CD4-positive, CD25-positive, alpha-beta regulatory T cell (primary cell): ENCODE data around the gene CERCAM. TPM values are rescaled to one million over a fixed set of nuclear protein-coding genes. Genes with fewer than 3 reads are reported as not detected.

Source experiments
- ATAC-seq, 2 donors: fragments of 150-1000 bp; cut with Tn5 transposase; one replicate each; pipeline ENCODE4 v1.10.0; 2021; ENCODE audit warnings: low read depth in 2 of 2, moderate number of reproducible peaks in 2 of 2, moderate library complexity in 1 of 2
- DNase-seq, 3 donors: peaks; one replicate each; pipeline versions ENCODE4 v3.0.0 to v3.0.0-alpha.2; 2012 to 2022; ENCODE audit warnings: mixed read lengths in 1 of 3
- H3K27ac ChIP-seq: one replicate; pipeline ENCODE4 v1.7.0; 2013; ENCODE audit warnings: mild to moderate bottlenecking, low read length; ENCODE audit not compliant: insufficient read depth, poor library complexity, severe bottlenecking
- H3K27me3 ChIP-seq: one replicate; pipeline ENCODE4 v1.7.0; 2013; ENCODE audit warnings: low read length; ENCODE audit not compliant: control insufficient read depth, insufficient read depth
- H3K36me3 ChIP-seq: one replicate; pipeline ENCODE4 v1.7.0; 2013; ENCODE audit warnings: mild to moderate bottlenecking, low read length, moderate library complexity; ENCODE audit not compliant: control insufficient read depth, insufficient read depth
- H3K4me1 ChIP-seq: 2 replicates; pipeline ENCODE4 v1.7.0; 2013; ENCODE audit warnings: mild to moderate bottlenecking, low read length; ENCODE audit not compliant: insufficient read depth, control insufficient read depth, poor library complexity, severe bottlenecking
- H3K4me3 ChIP-seq: one replicate; pipeline ENCODE4 v1.7.0; 2013; ENCODE audit warnings: low read depth, mild to moderate bottlenecking, low read length, moderate library complexity
- H3K9me3 ChIP-seq, 2 experiments: 1 replicate in 1 of 2; 2 replicates in 1 of 2; pipeline ENCODE4 v1.7.0; 2013; ENCODE audit warnings: low read length in 2 of 2, mild to moderate bottlenecking in 1 of 2, moderate library complexity in 1 of 2; ENCODE audit not compliant: control insufficient read depth in 2 of 2
- H3K27ac Mint-ChIP-seq, 3 donors: one replicate each; pipeline ENCODE4 v1.8.0; 2020 to 2022; ENCODE audit warnings: mild to moderate bottlenecking in 3 of 3, mixed read lengths in 3 of 3, moderate library complexity in 2 of 3
- H3K27me3 Mint-ChIP-seq: one replicate; pipeline ENCODE4 v1.8.0; 2022; ENCODE audit warnings: mild to moderate bottlenecking, mixed read lengths
- H3K36me3 Mint-ChIP-seq: one replicate; pipeline ENCODE4 v1.8.0; 2020; ENCODE audit warnings: mixed read lengths
- H3K4me1 Mint-ChIP-seq, 4 donors: one replicate each; pipeline ENCODE4 v1.8.0; 2020 to 2022; ENCODE audit warnings: mixed read lengths in 4 of 4, mild to moderate bottlenecking in 1 of 4
- H3K4me3 Mint-ChIP-seq, 4 donors: one replicate each; pipeline ENCODE4 v1.8.0; 2020 to 2022; ENCODE audit warnings: mild to moderate bottlenecking in 4 of 4, mixed read lengths in 4 of 4, moderate library complexity in 3 of 4
- H3K9me3 Mint-ChIP-seq, 7 donors: one replicate each; pipeline ENCODE4 v1.8.0; 2020 to 2022; ENCODE audit warnings: mixed read lengths in 7 of 7, mild to moderate bottlenecking in 3 of 7, moderate library complexity in 2 of 7
- polyA plus RNA-seq, 4 donors: library from polyadenylated mRNA; unstranded; fragments of 300-500 nt; fragmentation: Illumina TruSeq; gene quantifications; one replicate each; pipeline ENCODE4 v1.2.3, GENCODE V29; 2021
- total RNA-seq: library from RNA; stranded (reverse); gene quantifications from one replicate; pipeline ENCODE4 v1.2.3, GENCODE V29; 2022

CERCAM gene
- total and polyA plus RNA-seq, 5 donors from 2014 or later = 0.12 TPM; not detected in 4

DNA sequence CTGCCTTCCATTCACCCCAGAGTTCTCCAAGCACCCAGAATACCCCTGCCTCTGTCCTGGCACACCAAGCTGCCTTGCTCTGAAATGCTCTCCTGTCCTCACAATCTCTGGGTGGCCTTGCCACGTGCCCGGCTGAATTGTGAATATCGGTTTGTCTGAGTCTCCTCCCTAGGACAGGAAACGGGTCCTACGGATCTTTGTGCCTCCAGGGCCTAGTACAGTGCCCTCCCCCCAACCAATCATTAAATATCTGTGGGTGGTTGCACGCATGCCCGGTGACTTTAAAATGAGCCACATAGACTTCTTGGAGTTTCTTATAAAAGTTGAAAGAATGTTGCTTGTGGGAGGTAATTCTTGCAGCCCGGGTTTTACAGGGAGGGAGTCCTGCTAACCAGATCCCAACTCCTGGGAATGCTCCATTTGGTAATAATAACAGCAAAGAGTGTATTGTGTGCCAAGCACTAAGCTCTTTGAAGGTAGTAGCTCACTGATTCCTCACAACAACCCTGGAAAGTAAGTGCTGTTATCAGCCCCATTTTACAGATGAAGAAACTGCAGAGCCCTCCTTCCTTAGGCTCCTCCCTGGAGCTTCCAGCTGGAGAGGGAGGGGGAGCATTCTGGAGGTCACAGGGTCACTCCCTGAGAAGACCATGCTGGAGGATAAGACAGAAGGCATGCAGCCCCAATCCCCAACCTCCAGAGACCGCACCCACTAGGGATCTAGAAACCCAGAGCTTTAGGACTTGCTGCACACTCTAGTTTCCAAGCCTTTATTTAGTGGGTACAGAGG lies 26.1 kb upstream of the CERCAM start:
- peaks cover 0 to 4% (median 4%) of the 10 kb centered on the region in 4 donors for H3K4me1 Mint-ChIP-seq
- no peak overlapping the region for H3K4me3 Mint-ChIP-seq
- ATAC-seq (no peak), DNase-seq (no peak)
- H3K4me3 ChIP-seq = no peak overlapping the region
- no peaks in the 10 kb centered on the region for H3K9me3 Mint-ChIP-seq
- H3K27ac Mint-ChIP-seq = no peak overlapping the region
- H3K36me3 ChIP-seq = peaks cover 19% of the 10 kb centered on the region
- peaks cover 17% of the 10 kb centered on the region for H3K27me3 Mint-ChIP-seq
- no peaks in the 10 kb centered on the region for H3K9me3 ChIP-seq
- H3K4me1 ChIP-seq = no peaks in the 10 kb centered on the region
- peaks cover 16% of the 10 kb centered on the region for H3K36me3 Mint-ChIP-seq
- H3K27ac ChIP-seq = no peak overlapping the region
- no peaks in the 10 kb centered on the region for H3K27me3 ChIP-seq

DNA sequence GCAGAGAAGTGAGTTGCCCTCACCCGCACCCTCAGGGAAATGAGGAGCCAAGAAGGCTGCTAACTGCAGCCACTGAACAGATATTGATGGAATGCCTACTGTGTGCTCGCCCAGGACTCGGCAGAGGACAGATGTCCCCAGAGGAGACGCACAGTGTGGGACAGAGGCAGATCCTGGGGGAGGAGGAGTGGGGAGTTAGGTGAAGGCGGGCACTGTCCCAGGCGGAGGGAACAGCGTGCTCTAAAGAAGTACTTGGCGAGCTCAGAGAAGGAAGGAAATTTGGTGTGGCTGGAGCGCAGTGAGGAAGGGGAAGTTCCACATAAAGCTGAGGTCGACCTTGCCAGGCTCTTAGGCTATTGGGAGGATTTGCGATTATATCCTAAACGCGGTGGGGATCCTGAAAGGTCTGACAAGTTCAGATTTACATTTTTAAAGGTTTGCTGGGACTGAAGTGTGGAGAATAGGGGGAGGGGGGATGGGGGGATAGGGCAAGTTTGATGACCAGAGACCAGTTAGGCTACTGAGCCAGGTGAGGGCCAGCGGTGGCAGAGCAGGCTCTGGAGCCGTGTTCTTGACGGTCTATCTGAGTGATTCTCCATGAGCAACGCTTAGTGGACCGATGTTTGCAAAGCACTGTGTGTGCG lies 23.6 kb upstream of the CERCAM start:
- Histone ChIP-seq H3K27ac (no peak overlapping the region), H3K36me3 (no peaks in the 10 kb centered on the region), H3K27me3 (no peaks in the 10 kb centered on the region), H3K9me3 (no peaks in the 10 kb centered on the region), H3K4me3 (no peak overlapping the region), H3K4me1 (no peaks in the 10 kb centered on the region)
- peaks cover 23% of the 10 kb centered on the region for H3K27me3 Mint-ChIP-seq
- peaks cover 0 to 4% (median 4%) of the 10 kb centered on the region in 4 donors for H3K4me1 Mint-ChIP-seq
- H3K27ac Mint-ChIP-seq = peak overlapping the region in 1 of 3 donors; percentile 88
- DNase-seq = no peak
- no peaks in the 10 kb centered on the region for H3K9me3 Mint-ChIP-seq
- ATAC-seq = no peak
- H3K36me3 Mint-ChIP-seq = peaks cover 6% of the 10 kb centered on the region
- no peak overlapping the region for H3K4me3 Mint-ChIP-seq

DNA sequence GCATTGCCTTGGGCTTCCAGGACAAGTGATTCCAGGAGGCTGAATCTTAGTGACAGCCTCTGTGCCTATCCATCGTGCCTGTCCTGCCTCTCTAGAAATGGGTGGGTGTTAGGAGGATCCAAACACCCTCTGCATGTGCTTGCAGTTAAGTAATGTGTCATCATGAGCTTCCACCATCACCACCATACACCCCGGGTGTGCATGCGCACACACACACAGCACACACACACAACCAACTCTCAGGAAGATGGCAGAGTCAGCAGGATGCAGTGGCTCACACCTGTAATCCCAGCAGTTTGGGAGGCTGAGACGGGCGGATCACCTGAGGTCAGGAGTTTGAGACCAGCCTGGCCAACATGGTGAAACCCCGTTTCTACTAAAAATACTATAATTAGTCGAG lies 22.8 kb upstream of the CERCAM start:
- H3K36me3 Mint-ChIP-seq = peaks cover 4% of the 10 kb centered on the region
- Histone ChIP-seq H3K27me3 (no peaks in the 10 kb centered on the region), H3K36me3 (no peaks in the 10 kb centered on the region), H3K27ac (no peak overlapping the region), H3K4me1 (no peaks in the 10 kb centered on the region), H3K4me3 (no peak overlapping the region), H3K9me3 (no peaks in the 10 kb centered on the region)
- H3K4me3 Mint-ChIP-seq = no peak overlapping the region
- H3K27me3 Mint-ChIP-seq = peaks cover 26% of the 10 kb centered on the region
- DNase-seq = no peak
- peaks cover 0 to 4% (median 4%) of the 10 kb centered on the region in 4 donors for H3K4me1 Mint-ChIP-seq
- no peak overlapping the region for H3K27ac Mint-ChIP-seq
- no peaks in the 10 kb centered on the region for H3K9me3 Mint-ChIP-seq
- ATAC-seq = no peak

DNA sequence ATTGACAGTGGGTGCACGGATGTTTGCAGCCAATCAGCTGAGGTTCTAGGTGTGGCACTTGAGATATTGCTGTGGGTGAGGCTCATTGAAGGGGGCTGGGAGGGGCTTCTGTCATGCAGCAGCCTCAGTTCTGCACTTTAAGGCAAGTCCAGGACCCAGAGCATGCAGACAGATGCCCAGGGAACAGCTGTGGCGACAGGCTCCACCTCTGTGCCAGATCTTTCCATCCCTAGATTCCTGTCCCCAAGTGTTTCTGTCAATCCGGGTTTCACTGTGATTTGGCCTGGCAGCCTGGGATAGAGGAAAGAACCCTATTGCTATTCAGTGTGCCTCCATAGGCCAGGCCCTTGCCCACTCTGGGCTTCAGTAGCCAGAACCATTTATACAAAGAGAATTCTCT lies 20.8 kb upstream of the CERCAM start:
- Mint-ChIP-seq H3K4me1 (peaks cover 0 to 4% (median 4%) of the 10 kb centered on the region in 4 donors), H3K27ac (no peak overlapping the region), H3K36me3 (no peaks in the 10 kb centered on the region), H3K27me3 (peaks cover 27% of the 10 kb centered on the region), H3K9me3 (no peaks in the 10 kb centered on the region), H3K4me3 (no peak overlapping the region)
- Histone ChIP-seq H3K4me3 (no peak overlapping the region), H3K27ac (no peak overlapping the region), H3K36me3 (no peaks in the 10 kb centered on the region), H3K4me1 (no peaks in the 10 kb centered on the region), H3K9me3 (no peaks in the 10 kb centered on the region), H3K27me3 (no peaks in the 10 kb centered on the region)
- ATAC-seq (no peak), DNase-seq (no peak)

DNA sequence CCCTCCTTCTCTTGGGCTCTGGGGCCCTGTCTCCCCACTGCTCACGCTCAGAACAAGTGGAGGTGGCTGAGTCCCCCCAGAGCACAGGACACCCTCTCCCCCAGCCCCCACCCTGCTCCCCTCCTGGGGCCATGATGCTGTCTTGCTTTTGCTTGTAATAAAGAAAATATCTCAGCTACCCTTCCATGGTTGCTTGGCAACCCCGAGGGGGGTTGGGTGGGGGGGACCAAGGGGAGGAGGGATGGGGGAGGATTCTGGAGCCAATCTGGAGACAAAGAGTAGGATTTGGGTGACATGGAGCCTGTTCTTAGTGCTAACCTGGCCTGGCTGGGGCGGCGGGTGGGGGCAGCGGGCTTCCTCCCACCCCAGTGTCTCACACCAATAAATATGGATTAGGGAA lies 16.1 kb upstream of the CERCAM start:
- Histone ChIP-seq H3K36me3 (no peaks in the 10 kb centered on the region), H3K27me3 (no peaks in the 10 kb centered on the region), H3K4me3 (no peak overlapping the region), H3K27ac (no peak overlapping the region), H3K4me1 (no peaks in the 10 kb centered on the region), H3K9me3 (no peaks in the 10 kb centered on the region)
- no peaks in the 10 kb centered on the region for H3K36me3 Mint-ChIP-seq
- DNase-seq (no peak), ATAC-seq (no peak)
- H3K27me3 Mint-ChIP-seq = peaks cover 35% of the 10 kb centered on the region
- no peak overlapping the region for H3K27ac Mint-ChIP-seq
- no peaks in the 10 kb centered on the region for H3K4me1 Mint-ChIP-seq
- H3K9me3 Mint-ChIP-seq = no peaks in the 10 kb centered on the region
- H3K4me3 Mint-ChIP-seq = no peak overlapping the region

DNA sequence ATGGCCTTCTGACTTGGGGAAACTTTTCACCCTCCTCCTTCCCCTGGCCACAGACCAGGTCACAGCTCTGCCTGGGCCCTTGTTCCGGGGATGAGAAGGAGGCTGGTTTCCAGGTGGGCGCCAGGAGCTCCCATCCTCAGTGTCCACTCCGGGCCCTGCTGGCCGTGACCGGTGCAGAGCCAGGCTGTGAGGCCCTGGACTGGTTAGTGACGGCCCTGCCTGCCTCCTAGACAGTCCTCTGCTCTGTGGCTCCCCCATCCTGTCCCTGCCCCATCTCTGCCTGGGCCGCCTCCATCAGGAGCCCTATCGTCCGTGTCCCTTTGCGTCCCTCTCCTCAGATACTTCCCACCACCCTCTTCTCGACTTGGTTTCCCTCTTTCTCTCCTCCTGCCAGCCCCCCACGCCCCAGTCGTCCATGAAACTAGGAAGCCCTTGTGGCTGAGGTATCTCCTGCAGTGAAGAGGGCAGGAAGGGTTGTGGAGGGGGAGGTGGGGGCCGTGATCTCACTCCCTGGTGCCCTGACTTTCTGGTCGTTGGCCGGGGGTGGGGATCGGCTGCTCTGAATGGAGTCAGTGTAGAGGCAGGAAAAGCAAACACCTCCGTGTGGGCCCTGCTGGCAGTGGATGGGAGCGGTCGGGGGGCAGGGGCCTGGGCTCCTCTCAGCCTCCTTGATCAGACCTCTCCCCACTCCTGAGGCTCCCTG lies 15.4 kb upstream of the CERCAM start:
- H3K36me3 ChIP-seq = no peaks in the 10 kb centered on the region
- H3K27me3 Mint-ChIP-seq = peaks cover 35% of the 10 kb centered on the region
- no peak overlapping the region for H3K4me3 Mint-ChIP-seq
- ATAC-seq (no peak), DNase-seq (no peak)
- no peaks in the 10 kb centered on the region for H3K36me3 Mint-ChIP-seq
- no peaks in the 10 kb centered on the region for H3K27me3 ChIP-seq
- H3K9me3 Mint-ChIP-seq = no peaks in the 10 kb centered on the region
- no peaks in the 10 kb centered on the region for H3K9me3 ChIP-seq
- no peak overlapping the region for H3K27ac Mint-ChIP-seq
- H3K4me1 Mint-ChIP-seq = no peaks in the 10 kb centered on the region
- H3K4me1 ChIP-seq = no peaks in the 10 kb centered on the region
- H3K27ac ChIP-seq = no peak overlapping the region
- H3K4me3 ChIP-seq = no peak overlapping the region

DNA sequence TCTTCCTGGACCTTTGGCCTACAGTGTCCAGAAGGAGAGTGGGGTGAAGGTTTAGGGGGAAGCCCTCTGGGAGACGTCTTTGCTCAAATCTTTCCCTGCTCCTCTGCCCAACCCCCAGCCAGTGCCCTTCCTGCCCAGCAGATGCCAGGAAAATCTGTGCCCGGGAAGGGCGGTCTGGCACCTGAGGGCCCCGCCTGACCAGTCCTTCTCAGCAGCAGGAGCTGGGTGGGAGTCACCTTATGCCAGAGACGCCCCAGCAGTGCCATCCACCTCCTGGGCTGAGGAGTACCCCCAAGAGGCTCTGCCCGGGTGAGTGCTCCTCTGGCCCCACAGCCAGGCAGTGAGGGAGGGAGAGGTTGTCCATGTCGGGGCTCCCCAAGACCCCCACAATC lies 14.9 kb upstream of the CERCAM start:
- peaks cover 39% of the 10 kb centered on the region for H3K27me3 Mint-ChIP-seq
- Histone ChIP-seq H3K9me3 (no peaks in the 10 kb centered on the region), H3K36me3 (no peaks in the 10 kb centered on the region), H3K4me3 (no peak overlapping the region), H3K27ac (no peak overlapping the region), H3K4me1 (no peaks in the 10 kb centered on the region), H3K27me3 (no peaks in the 10 kb centered on the region)
- H3K4me3 Mint-ChIP-seq = no peak overlapping the region
- no peaks in the 10 kb centered on the region for H3K4me1 Mint-ChIP-seq
- DNase-seq (no peak), ATAC-seq (no peak)
- H3K36me3 Mint-ChIP-seq = no peaks in the 10 kb centered on the region
- no peak overlapping the region for H3K27ac Mint-ChIP-seq
- H3K9me3 Mint-ChIP-seq = no peaks in the 10 kb centered on the region
